NOMO-1 treated with DMSO at 0.1 percent for 48 hours (cell line): Measurements from ENCODE around the gene IGLON5.
A peak's percentile ranks its signal among the peaks of the same experiment; 100 is the strongest.

Experiments
- DNase-seq: peaks from one replicate; lab custom pipeline; 2025; ENCODE audit not compliant: unreplicated experiment; lab: John Stamatoyannopoulos, UW

Gene IGLON5

GRCh38 chr19:51317376-51317775 lies 5.9 kb downstream of the IGLON5 start:
- no peak for DNase-seq

DNA sequence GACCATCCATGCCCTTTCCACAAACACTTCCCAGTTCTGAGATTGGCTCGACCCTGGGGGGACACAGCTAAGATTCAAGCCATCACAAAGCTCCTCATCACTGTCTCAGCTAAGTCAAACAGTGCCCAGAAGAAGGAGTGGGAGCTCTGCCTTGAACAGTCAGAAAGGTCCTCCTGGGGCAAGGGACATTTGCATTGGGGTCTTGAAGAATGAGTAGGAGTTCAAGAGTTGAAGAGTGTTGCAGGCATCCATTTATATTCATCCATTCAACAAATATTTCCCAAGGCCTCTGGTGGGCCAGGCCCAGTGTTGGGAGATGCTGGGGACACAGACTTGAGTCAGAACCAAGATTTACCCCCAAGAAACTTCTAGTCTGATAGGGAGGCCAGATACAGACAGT lies 6.5 kb downstream of the IGLON5 start:
- DNase-seq, result no peak

DNA sequence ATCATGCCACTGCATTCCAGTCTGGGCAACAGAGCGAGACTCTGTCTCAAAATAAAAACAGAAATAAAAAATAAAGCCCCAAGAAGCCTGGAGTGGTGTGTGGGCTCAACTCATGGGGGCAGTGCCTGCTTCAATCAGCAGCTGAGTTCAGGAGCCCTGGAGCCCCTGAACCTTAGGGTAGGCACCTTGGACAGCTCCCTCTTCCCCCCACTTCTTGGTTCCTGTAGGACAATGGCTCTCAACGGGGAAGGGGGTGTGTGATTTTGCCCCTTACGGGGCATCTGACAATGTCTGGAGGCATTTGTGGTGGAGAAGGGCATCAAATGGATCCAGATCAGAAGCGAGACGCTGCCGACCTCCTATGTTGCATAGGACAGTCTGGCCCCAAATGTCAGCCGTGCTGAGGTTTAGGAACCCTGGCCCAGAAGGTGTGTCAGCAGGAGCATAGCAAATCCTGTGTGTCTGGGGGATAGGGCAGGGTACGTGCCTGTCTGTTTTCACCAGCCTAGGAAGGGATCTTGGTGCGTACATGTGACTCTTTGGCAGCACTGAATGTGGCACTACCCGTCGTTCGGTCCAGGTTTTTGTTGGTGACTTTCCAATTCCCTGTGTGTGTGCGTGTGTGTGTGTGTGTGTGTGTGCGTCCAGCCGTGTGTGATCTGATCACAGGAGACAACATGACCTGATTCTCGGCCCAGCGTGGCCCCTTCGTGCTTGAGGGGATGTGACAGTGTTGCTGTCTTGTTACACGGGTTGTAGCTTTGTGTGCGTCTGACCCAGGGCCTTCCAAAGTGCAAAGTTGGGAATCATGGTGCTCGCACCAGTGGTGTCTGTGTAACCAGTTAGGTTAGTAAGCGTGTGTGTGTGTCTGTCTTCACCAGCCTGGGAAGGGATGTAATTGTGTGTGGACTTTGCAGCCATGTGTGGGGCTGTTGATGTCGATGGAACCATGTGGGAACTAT lies 7.5 kb downstream of the IGLON5 start:
- DNase-seq, result no peak

GRCh38 chr19:51319649-51320279 lies 8.3 kb downstream of the IGLON5 start:
- DNase-seq, result no peak

GRCh38 chr19:51320280-51320657 lies 8.8 kb downstream of the IGLON5 start:
- no peak for DNase-seq

DNA sequence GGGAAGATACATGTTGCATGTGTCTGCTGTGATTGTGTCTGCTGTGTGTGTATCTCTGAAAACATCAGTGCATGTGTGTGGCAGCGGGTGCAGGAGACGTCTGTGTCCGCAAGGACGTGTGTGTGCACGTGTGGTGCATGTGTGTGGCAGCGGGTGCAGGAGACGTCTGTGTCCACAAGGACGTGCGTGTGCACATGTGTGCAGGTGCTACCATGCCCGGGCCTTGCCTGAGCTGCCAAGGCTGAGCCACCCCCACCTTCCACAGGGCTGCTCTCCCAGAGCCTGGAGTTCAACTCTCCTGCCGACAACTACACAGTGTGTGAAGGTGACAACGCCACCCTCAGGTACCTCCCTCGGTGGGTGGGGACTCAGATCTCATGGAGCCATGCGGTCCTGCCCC lies 10.4 kb downstream of the IGLON5 start:
- DNase-seq, result no peak

DNA sequence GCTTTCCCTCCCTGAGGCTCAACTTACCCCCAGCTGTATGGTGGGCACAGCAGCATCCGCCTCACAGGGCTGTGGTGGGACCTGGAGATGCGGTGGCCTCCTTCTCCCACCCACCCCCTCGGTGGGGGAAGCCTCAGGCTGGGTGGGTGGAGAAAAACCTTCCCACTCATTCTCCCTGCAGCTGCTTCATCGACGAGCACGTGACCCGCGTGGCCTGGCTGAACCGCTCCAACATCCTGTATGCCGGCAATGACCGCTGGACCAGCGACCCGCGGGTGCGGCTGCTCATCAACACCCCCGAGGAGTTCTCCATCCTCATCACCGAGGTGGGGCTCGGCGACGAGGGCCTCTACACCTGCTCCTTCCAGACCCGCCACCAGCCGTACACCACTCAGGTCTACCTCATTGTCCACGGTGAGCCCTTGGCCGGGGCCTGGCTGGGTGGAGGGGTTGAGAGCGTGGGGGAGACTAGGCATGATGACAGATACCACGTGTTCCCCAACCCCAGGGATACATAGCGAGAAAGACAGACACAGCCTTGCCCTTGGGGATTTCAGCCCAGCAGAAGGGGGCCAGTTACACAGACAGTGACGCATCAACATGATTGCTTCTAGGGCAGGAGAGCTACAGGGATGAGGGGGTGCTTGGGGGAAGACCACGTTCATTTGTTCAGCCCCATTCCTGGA lies 12.2 kb downstream of the IGLON5 start:
- DNase-seq, result no peak

- DNase-seq, result no peak
These were observed 12.7 kb downstream of the IGLON5 start for GRCh38 chr19:51324167-51324481.

DNA sequence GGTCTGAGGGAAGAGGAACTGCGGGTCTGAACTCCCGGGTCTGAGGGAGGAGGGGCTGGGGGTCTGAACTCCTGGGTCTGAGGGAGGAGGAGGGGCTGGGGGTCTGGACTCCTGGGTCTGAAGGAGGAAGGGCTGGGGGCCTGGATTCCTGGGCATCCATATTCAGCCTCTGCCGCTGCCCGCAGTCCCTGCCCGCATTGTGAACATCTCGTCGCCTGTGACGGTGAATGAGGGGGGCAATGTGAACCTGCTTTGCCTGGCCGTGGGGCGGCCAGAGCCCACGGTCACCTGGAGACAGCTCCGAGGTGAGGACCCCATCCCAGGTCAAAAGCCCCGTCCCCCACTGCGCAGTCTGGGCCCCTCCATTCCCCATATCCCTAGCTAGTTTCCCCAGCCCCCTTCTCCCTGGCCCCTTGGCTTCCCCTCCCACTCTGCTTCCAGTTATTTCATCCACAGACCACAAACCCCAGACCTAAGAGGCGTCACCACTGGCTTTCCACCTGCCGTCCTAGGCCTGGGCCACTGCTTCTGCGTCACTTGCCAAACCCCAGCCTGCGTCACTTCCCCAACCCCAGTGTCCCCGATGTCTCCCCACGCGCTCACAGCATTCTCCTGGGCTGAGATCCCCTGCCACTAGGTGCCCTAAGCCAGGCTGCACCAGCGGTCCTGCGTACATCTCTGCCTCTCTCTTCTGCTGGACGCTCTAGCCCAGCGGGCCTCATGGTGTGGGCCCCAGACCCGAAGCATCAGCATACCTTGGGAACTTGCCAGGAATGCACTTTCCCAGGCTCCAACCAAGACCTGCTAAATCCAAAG lies 13.9 kb downstream of the IGLON5 start:
- DNase-seq, result no peak

- no peak for DNase-seq
These were observed 15.0 kb downstream of the IGLON5 start for GRCh38 chr19:51326216-51327065.

DNA sequence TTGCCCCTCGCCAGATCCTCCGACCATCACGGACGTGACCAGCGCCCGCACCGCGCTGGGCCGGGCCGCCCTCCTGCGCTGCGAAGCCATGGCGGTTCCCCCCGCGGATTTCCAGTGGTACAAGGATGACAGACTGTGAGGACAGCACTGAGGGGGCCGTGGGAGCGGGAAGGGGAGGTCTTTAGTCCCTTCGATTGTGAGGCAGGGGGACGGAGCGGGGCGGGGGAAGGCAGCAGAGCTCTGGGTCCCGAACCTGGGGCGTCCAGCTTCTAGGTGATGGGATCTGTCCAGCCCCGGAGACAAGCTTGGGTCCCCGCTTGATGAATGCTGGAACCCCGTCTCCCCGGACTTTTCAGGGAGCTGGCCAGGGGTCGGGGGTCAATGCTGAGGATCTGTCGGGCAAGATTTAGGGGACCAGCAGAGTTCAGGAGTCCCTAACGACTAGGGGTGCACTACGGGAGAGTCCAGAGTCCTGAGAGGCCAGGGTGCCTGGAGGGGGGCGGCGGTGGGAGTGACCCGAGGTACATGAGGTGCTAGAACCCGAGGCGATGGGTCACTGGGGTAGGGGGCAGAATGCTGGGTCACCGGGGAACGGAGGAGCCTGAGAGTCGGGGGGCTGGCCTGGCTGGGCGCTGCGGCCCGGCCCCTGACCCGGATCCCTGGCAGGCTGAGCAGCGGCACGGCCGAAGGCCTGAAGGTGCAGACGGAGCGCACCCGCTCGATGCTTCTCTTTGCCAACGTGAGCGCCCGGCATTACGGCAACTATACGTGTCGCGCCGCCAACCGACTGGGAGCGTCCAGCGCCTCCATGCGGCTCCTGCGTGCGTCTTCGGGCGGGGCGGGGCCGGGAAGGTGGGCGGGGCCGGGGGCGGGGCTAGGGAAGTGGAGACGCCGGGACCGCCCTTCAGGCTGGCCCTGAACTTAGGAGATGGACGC lies 15.9 kb downstream of the IGLON5 start:
- DNase-seq, result peak; percentile 80

GRCh38 chr19:51329411-51329810 lies 18.0 kb downstream of the IGLON5 start:
- no peak for DNase-seq

DNA sequence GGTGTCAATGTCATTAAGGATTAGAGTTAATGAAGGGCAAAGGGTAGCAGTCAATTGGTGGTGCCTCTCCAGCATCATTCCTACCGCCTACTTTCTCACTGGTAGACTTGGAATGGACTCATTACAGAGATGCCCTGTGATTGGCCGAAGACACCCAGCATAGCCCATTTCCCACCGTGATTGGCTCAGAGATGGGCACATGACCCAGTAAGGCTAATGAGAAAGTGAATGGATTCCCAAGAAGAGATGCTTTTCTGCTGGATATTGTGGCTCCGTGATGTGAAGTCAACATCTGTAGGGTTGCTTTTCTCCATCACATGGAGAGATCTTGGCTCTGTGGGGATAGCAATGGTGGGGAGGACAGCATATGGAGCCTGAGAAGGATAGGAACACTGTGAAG lies 18.9 kb downstream of the IGLON5 start:
- no peak for DNase-seq

DNA sequence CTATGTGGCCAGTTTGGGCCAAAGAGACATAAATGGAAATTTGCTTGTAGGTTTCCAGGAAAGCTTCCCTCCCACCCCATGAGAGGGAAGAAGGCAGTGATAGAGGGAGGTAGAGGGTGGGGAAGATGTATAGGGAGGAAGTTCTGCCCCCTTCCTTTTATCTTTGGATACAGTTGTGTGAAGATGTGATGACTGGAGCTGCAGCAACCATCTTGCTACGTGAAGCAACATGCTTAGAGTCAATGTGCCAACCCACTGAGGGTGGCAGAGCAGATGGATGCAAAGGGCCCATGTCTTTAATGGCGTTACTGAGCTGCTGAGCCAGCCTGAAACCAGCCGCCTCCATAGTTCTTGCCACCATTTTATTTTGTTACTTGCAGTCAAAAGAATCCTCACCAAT lies 19.7 kb downstream of the IGLON5 start:
- no peak for DNase-seq

GRCh38 chr19:51331716-51332115 lies 20.3 kb downstream of the IGLON5 start:
- DNase-seq, result no peak

- no peak for DNase-seq
These were observed 22.5 kb downstream of the IGLON5 start for GRCh38 chr19:51333836-51334460.

DNA sequence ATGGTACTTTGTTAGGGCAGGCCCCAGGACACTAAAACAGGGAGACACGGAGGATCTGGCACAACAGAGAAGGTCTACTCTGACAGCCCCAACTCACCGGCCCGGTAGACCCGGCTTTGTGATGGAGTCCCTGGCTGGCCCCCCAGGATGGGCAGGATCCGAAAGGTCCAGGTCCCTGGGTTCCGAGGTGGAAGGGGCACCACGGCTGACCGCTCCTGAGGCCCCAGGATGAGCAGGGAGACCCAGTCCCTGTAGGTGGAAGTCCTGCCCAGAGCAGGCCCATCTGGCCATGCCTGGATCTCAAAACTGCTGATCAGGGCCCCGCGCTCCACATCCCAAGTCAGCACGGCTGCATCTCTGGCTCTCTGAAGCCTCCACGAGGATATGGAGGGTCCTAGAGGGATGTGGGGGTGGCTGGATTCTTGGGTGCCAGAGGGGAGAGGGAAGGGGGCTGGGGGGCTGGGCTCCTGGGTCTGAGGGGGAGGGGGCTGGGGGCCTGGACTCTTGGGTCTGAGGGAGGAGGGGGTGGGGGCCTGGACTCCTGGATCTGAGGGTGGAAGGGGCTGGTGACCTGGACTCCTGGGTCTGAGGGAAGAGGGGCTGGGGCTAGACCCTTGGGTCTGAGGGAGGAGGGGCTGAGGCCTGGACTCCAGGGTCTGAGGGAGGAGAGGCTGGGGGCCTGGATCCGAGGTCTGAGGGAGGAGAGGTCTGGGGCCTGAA lies 25.9 kb downstream of the IGLON5 start:
- no peak for DNase-seq
